Stimulated activated naive CD8-positive, alpha-beta T cell treated with anti-CD3 and anti-CD28 coated beads, Interleukin-15, Interleukin-2, amounts not matched to agents 100 ng/mL and 50 ng/mL, for 24 hours (primary cell): ENCODE measurements around the gene PEG3.
"Not testable (repeated sequence)": the region's sequence is repeated elsewhere in the genome, so short reads cannot be mapped to it uniquely, and the experiment has no call there.

Experiments used
- H3K27ac Mint-ChIP-seq: one replicate; pipeline ENCODE4 v1.8.0; 2021; ENCODE audit warnings: mild to moderate bottlenecking, mixed read lengths
- H3K27me3 Mint-ChIP-seq: one replicate; pipeline ENCODE4 v1.8.0; 2021; ENCODE audit warnings: mixed read lengths
- H3K36me3 Mint-ChIP-seq: one replicate; pipeline ENCODE4 v1.8.0; 2021; ENCODE audit warnings: low read depth, mixed read lengths
- H3K4me1 Mint-ChIP-seq: one replicate; pipeline ENCODE4 v1.8.0; 2021; ENCODE audit warnings: low read depth, mixed read lengths
- H3K4me3 Mint-ChIP-seq: one replicate; pipeline ENCODE4 v1.8.0; 2021; ENCODE audit warnings: mild to moderate bottlenecking, mixed read lengths
- H3K9me3 Mint-ChIP-seq: one replicate; pipeline ENCODE4 v1.8.0; 2021; ENCODE audit warnings: mixed read lengths

Gene PEG3

DNA sequence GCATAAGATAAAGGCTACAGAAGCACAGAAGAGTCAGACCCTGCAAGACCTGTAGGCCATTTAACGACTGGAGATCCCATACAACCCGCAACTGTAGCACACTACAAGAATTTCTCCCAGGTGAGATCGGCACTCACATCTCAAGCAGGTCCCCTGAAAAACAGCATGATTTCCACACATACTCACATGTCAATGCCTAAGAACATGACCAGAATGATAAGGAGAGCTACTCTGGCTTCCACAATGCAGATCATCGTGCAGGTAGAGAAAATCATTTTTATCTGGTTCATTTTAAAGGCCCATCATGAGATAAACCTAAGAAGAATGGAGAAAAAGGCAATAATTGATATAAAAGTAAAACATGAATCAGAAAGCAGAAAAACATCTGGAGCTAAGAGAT is 17.5 kb upstream of the PEG3 start:
- peaks cover 30% of the 10 kb centered on the region for H3K9me3 Mint-ChIP-seq

GRCh38 chr19:56856822-56857221 is 16.3 kb upstream of the PEG3 start:
- Mint-ChIP-seq H3K27me3 (no peaks in the 10 kb centered on the region), H3K4me1 (no peaks in the 10 kb centered on the region), H3K27ac (no peak overlapping the region), H3K9me3 (peaks cover 37% of the 10 kb centered on the region), H3K36me3 (no peaks in the 10 kb centered on the region), H3K4me3 (no peak overlapping the region)

More for the DNA sequence above, 17.5 kb upstream of the PEG3 start:
- H3K36me3 Mint-ChIP-seq, result no peaks in the 10 kb centered on the region
- H3K27me3 Mint-ChIP-seq, result no peaks in the 10 kb centered on the region
- no peak overlapping the region for H3K4me3 Mint-ChIP-seq
- no peak overlapping the region for H3K27ac Mint-ChIP-seq
- no peaks in the 10 kb centered on the region for H3K4me1 Mint-ChIP-seq

DNA sequence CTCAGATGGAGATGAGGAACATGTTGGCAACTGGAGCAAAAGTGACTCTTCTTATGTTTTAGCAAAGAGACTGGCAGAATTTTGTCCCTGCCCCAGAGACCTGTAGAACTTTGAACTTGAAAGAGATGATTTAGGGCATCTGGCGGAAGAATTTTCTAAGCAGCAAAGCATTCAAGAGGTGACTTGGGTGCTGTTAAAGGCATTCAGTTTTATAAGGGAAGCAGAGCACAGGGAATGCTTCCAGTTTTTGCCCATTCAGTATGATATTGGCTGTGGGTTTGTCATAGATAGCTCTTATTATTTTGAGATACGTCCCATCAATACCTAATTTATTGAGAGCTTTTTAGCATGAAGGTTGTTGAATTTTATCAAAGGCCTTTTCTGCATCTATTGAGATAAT is 11.8 kb upstream of the PEG3 start:
- not testable (repeated sequence) for H3K27ac Mint-ChIP-seq, H3K36me3 Mint-ChIP-seq, H3K4me3 Mint-ChIP-seq, H3K4me1 Mint-ChIP-seq, H3K27me3 Mint-ChIP-seq
- H3K9me3 Mint-ChIP-seq, result peaks cover 50% of the 10 kb centered on the region

- Mint-ChIP-seq H3K4me1 (no peaks in the 10 kb centered on the region), H3K27ac (no peak overlapping the region), H3K4me3 (no peak overlapping the region), H3K27me3 (no peaks in the 10 kb centered on the region), H3K9me3 (peaks cover 44% of the 10 kb centered on the region), H3K36me3 (peaks cover 4% of the 10 kb centered on the region)
Measured at GRCh38 chr19:56848166-56848565, 7.6 kb upstream of the PEG3 start.

GRCh38 chr19:56842412-56842811 is 1.9 kb upstream of the PEG3 start:
- Mint-ChIP-seq H3K9me3 (peaks cover 21% of the 10 kb centered on the region), H3K4me3 (no peak overlapping the region)

DNA sequence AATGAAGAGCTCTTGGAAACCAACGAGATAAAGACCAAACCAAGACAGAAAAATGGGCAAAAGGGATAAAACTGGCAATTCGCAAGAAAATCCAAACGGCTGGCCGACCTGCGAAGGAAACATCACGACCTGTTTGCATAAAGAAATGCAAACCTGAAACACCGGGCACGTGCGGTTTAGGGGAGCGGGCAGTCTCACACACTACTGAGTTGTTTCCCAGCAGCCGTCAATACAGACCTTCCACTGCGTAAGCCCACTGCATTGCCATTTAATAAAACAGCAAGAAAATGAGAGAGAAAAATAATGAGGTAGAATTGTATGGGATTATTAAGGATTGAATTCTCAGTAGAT is 642 bp upstream of the PEG3 start:
- H3K9me3 Mint-ChIP-seq, result peaks cover 20% of the 10 kb centered on the region
- H3K4me1 Mint-ChIP-seq, result no peaks in the 10 kb centered on the region
- no peak overlapping the region for H3K27ac Mint-ChIP-seq
- no peak overlapping the region for H3K4me3 Mint-ChIP-seq
- peaks cover 11% of the 10 kb centered on the region for H3K36me3 Mint-ChIP-seq
- H3K27me3 Mint-ChIP-seq, result peaks cover 15% of the 10 kb centered on the region

More at GRCh38 chr19:56842412-56842811, 1.9 kb upstream of the PEG3 start:
- no peaks in the 10 kb centered on the region for H3K4me1 Mint-ChIP-seq
- peaks cover 11% of the 10 kb centered on the region for H3K36me3 Mint-ChIP-seq
- H3K27ac Mint-ChIP-seq, result no peak overlapping the region
- H3K27me3 Mint-ChIP-seq, result peaks cover 11% of the 10 kb centered on the region

GRCh38 chr19:56839652-56840450 is 675 bp downstream of the PEG3 start:
- Mint-ChIP-seq H3K4me1 (no peaks in the 10 kb centered on the region), H3K9me3 (peaks cover 27% of the 10 kb centered on the region), H3K27me3 (peaks cover 15% of the 10 kb centered on the region), H3K27ac (no peak overlapping the region), H3K36me3 (peaks cover 11% of the 10 kb centered on the region), H3K4me3 (no peak overlapping the region)

GRCh38 chr19:56838909-56839651 is 1.4 kb downstream of the PEG3 start:
- Mint-ChIP-seq H3K9me3 (peaks cover 27% of the 10 kb centered on the region), H3K4me1 (no peaks in the 10 kb centered on the region), H3K4me3 (no peak overlapping the region), H3K36me3 (peaks cover 11% of the 10 kb centered on the region), H3K27ac (no peak overlapping the region), H3K27me3 (peaks cover 15% of the 10 kb centered on the region)

GRCh38 chr19:56838024-56838908 is 2.3 kb downstream of the PEG3 start:
- peaks cover 11% of the 10 kb centered on the region for H3K36me3 Mint-ChIP-seq
- H3K9me3 Mint-ChIP-seq, result peaks cover 30% of the 10 kb centered on the region
- H3K4me3 Mint-ChIP-seq, result no peak overlapping the region
- H3K4me1 Mint-ChIP-seq, result no peaks in the 10 kb centered on the region
- H3K27ac Mint-ChIP-seq, result no peak overlapping the region
- peaks cover 15% of the 10 kb centered on the region for H3K27me3 Mint-ChIP-seq

DNA sequence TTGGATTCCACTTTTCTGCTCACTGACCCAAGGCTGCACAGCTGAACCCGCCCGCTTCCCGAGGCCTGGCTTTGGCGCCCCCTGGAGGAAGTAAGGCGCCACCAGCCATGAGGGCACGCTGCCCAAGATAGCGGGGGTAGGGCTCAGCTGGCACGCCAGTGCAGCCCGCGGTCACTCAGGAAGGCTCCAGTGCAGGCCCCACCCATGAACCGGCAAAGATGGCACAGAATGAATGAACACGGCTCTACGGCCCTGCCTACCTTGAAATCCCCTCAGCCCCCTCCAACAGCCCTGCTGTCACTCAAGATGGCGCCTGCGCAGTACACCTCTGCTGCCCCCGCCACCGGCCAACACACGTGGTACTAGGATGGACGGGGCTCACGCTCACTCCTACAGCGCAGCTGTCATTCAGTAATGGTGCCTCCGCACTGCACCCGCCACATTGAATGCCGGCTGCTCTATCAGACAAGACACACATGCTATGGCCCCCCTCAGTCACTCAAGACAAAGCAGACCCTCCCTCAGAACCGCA is 3.0 kb downstream of the PEG3 start:
- H3K4me3 Mint-ChIP-seq, result no peak overlapping the region
- H3K9me3 Mint-ChIP-seq, result peaks cover 31% of the 10 kb centered on the region
- H3K27ac Mint-ChIP-seq, result no peak overlapping the region
- peaks cover 11% of the 10 kb centered on the region for H3K36me3 Mint-ChIP-seq
- H3K4me1 Mint-ChIP-seq, result no peaks in the 10 kb centered on the region
- peaks cover 15% of the 10 kb centered on the region for H3K27me3 Mint-ChIP-seq

- Mint-ChIP-seq H3K27me3 (peaks cover 15% of the 10 kb centered on the region), H3K36me3 (peaks cover 11% of the 10 kb centered on the region), H3K4me3 (no peak overlapping the region), H3K9me3 (peaks cover 31% of the 10 kb centered on the region), H3K27ac (no peak overlapping the region), H3K4me1 (no peaks in the 10 kb centered on the region)
Measured at GRCh38 chr19:56837004-56837403, 3.5 kb downstream of the PEG3 start.

DNA sequence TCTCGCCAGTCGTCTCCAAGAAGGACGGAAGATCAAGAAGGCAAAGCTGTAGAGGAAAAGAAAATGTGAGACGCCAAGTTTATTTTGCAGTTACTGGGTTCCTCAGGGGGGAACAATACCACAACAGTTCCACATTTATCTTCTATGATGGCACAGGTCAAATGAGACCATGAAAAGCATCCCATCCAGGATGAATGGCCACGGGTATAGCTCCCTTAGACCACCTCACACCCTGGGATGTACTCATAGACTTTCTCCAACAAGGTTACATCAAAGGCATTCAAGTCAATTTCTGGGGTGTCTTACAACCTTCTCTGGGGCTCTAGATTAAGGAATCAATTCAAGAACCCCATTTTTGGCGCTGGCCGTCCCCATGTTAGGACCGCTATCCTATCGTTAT is 4.5 kb downstream of the PEG3 start:
- Mint-ChIP-seq H3K4me3 (no peak overlapping the region), H3K27me3 (peaks cover 13% of the 10 kb centered on the region), H3K27ac (no peak overlapping the region), H3K36me3 (peaks cover 9% of the 10 kb centered on the region), H3K4me1 (no peaks in the 10 kb centered on the region), H3K9me3 (peaks cover 30% of the 10 kb centered on the region)

GRCh38 chr19:56835401-56835800 is 5.1 kb downstream of the PEG3 start:
- no peak overlapping the region for H3K27ac Mint-ChIP-seq
- H3K36me3 Mint-ChIP-seq, result peaks cover 5% of the 10 kb centered on the region
- no peaks in the 10 kb centered on the region for H3K4me1 Mint-ChIP-seq
- no peak overlapping the region for H3K4me3 Mint-ChIP-seq
- H3K9me3 Mint-ChIP-seq, result peaks cover 28% of the 10 kb centered on the region
- peaks cover 9% of the 10 kb centered on the region for H3K27me3 Mint-ChIP-seq

GRCh38 chr19:56834564-56835375 is 5.8 kb downstream of the PEG3 start:
- H3K27me3 Mint-ChIP-seq, result peaks cover 9% of the 10 kb centered on the region
- H3K27ac Mint-ChIP-seq, result no peak overlapping the region
- H3K4me3 Mint-ChIP-seq, result no peak overlapping the region
- H3K4me1 Mint-ChIP-seq, result no peaks in the 10 kb centered on the region
- H3K36me3 Mint-ChIP-seq, result peaks cover 5% of the 10 kb centered on the region
- peaks cover 31% of the 10 kb centered on the region for H3K9me3 Mint-ChIP-seq
